Kidney (tissue), 14 donors: ENCODE data around the gene GRAMD4. TPM values are rescaled to one million over a fixed set of nuclear protein-coding genes. Genes with fewer than 3 reads are reported as not detected.
A peak's percentile ranks its signal among the peaks of the same experiment; 100 is the strongest.
"Not testable (repeated sequence)": the region's sequence is repeated elsewhere in the genome, so short reads cannot be mapped to it uniquely, and the experiment has no call there.

ENCODE experiments used
- DNase-seq, 5 donors: peaks; one replicate each; pipeline ENCODE4 v3.0.0-alpha.2; 2013 to 2020
- FAIRE-seq: peaks from 2 replicates; lab custom pipeline; 2012; peaks lifted over from hg19 to GRCh38; lab: Jason Lieb, UNC
- H3K27ac ChIP-seq, 2 donors: one replicate each; pipeline ENCODE4 v1.7.0; 2013; ENCODE audit warnings: low read depth in 2 of 2, low read length in 2 of 2, inconsistent platforms in 1 of 2
- H3K27me3 ChIP-seq: one replicate; pipeline ENCODE4 v1.7.1; 2013; ENCODE audit warnings: low read length, inconsistent platforms; ENCODE audit not compliant: control insufficient read depth, insufficient read depth
- H3K36me3 ChIP-seq, 3 donors: one replicate each; pipeline versions ENCODE4 v1.7.0 to v1.7.1; 2013; ENCODE audit warnings: low read length in 3 of 3, control low read depth in 1 of 3, inconsistent platforms in 1 of 3; ENCODE audit not compliant: insufficient read depth in 3 of 3, control insufficient read depth in 2 of 3
- H3K4me1 ChIP-seq, 3 donors: one replicate each; pipeline versions ENCODE4 v1.7.0 to v1.7.1; 2013; ENCODE audit warnings: low read length in 3 of 3, inconsistent platforms in 1 of 3, low read depth in 1 of 3; ENCODE audit not compliant: control insufficient read depth in 2 of 3, insufficient read depth in 2 of 3
- H3K4me3 ChIP-seq, 3 donors: one replicate each; pipeline versions ENCODE4 v1.7.0 to v1.8.1; 2013; ENCODE audit warnings: low read length in 3 of 3, control low read depth in 1 of 3, inconsistent platforms in 1 of 3
- H3K9ac ChIP-seq, 3 donors: one replicate each; pipeline versions ENCODE4 v1.7.0 to v1.7.1; 2013; ENCODE audit warnings: low read length in 3 of 3, control low read depth in 1 of 3, inconsistent platforms in 1 of 3
- H3K9me3 ChIP-seq, 3 donors: one replicate each; pipeline versions ENCODE4 v1.7.0 to v1.7.1; 2013; ENCODE audit warnings: low read length in 3 of 3, control low read depth in 1 of 3, inconsistent platforms in 1 of 3; ENCODE audit not compliant: control insufficient read depth in 2 of 3, insufficient read depth in 1 of 3
- CTCF ChIP-seq: IDR thresholded peaks from 3 replicates; pipeline ENCODE4 v1.5.1; 2012; ENCODE audit warnings: mild to moderate bottlenecking, moderate library complexity, borderline replicate concordance; ENCODE audit not compliant: insufficient read depth; ENCODE audit errors: extremely low read depth
- intact Hi-C: fragments of 100-400 bp; cut with DNase I; formaldehyde crosslinking; loops from one replicate; pipeline ENCODE4 v1.11.1; 2022
- polyA plus RNA-seq: library from polyadenylated mRNA; stranded (reverse); fragments of 350-450 nt; fragmentation: Illumina TruSeq; extraction: RNeasy Lipid Tissue Mini Kit (QIAGEN cat#74804); gene quantifications from one replicate; pipeline ENCODE4 v1.2.3, GENCODE V29; 2014; ENCODE audit warnings: low read depth, low replicate concordance; ENCODE audit not compliant: insufficient read depth
- total RNA-seq: library from RNA; stranded (reverse); fragmentation: NEBNext Ultra II Directional; extraction: Animal tissue kit (Norgen Biotek cat#: 25700); gene quantifications from one replicate; pipeline ENCODE4 v1.2.1, GENCODE V29; 2021
- donor health status: control.
- donor health status: control.
- donor health status: control.
- donor health status: control.
- donor health status: control.
- donor health status: DM: yes; HTN: yes; CAD: no.
- donor health status: Normal renal cell carcinoma (clear cell type).

GRAMD4 gene
- total and polyA plus RNA-seq, 2 donors from 2014 or later = 12.1 to 58.2 TPM

DNA sequence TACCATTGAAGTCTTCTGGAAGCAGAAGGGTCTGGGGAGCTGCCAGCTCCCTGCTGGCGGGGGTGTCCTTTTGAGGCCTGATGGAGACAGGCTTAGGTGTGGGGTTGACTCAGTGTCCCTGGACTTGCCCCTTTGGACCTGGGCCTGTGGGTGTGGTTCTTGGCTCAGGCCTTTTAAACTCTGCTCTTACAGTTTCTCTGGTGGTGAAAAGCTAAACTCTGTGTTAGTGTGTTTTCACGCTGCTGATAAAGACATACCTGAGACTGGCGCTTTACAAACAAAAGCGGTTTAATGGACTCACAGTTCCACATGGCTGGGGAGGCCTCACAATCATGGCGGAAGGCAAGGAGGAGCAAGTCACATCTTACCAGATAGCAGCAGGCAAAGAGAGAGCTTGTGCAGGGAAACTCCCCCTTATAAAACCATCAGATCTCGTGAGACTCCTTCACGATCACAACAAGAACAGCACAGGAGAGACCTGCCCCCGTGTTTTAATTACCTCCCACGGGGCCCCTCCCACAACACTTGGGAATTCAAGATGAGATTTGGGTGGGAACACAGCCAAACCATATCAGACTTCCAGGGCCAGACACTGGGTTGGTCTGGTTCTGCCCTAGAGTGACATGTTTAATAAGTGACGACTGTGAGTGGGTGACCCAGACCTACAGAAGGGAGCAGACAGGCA is 26.5 kb downstream of the GRAMD4 start:
- intact Hi-C loops = no loop called here
- H3K27me3 ChIP-seq = no peaks in the 10 kb centered on the region
- H3K4me1 ChIP-seq = peaks cover 3 to 8% (median 4%) of the 10 kb centered on the region in 3 donors
- H3K36me3 ChIP-seq = no peaks in the 10 kb centered on the region
- DNase-seq (no peak), FAIRE-seq (no peak)
- H3K9ac ChIP-seq = no peak overlapping the region
- H3K9me3 ChIP-seq = no peaks in the 10 kb centered on the region
- H3K4me3 ChIP-seq = no peak overlapping the region
- TF ChIP-seq CTCF = no peak
- H3K27ac ChIP-seq = no peak overlapping the region

- DNase-seq, FAIRE-seq: not testable (repeated sequence)
Observed at GRCh38 chr22:46648225-46648820, 28.1 kb downstream of the GRAMD4 start.

GRCh38 chr22:46649141-46650077 is 29.2 kb downstream of the GRAMD4 start:
- Histone ChIP-seq H3K9ac (no peak overlapping the region), H3K4me3 (no peak overlapping the region), H3K27ac (peak overlapping the region in 1 of 2 donors; percentile 41), H3K9me3 (no peaks in the 10 kb centered on the region), H3K36me3 (no peaks in the 10 kb centered on the region), H3K27me3 (no peaks in the 10 kb centered on the region), H3K4me1 (peaks cover 4 to 23% (median 11%) of the 10 kb centered on the region in 3 donors)
- intact Hi-C loops = no loop called here
- peak in 1 of 5 donors; percentile 54 for DNase-seq
- FAIRE-seq = no peak
- no peak for TF ChIP-seq CTCF

More at GRCh38 chr22:46648225-46648820, 28.1 kb downstream of the GRAMD4 start:
- H3K27me3 ChIP-seq, H3K27ac ChIP-seq, intact Hi-C loops, H3K4me3 ChIP-seq, H3K9ac ChIP-seq, H3K36me3 ChIP-seq, H3K9me3 ChIP-seq: not testable (repeated sequence)
- peaks cover 4 to 20% (median 11%) of the 10 kb centered on the region in 3 donors for H3K4me1 ChIP-seq
